Stimulated activated CD4-positive, alpha-beta T cell treated with anti-CD3 and anti-CD28 coated beads, Interleukin-4, amount 100 ng/mL, for 24 hours (primary cell): Measurements from ENCODE around the gene TNFRSF8.

Experiments used
- DNase-seq: peaks from one replicate; pipeline ENCODE4 v3.0.0-alpha.2; 2020

TNFRSF8 gene

GRCh38 chr1:12177156-12177998 is 114.3 kb downstream of the TNFRSF8 start:
- DNase-seq, result no peak

GRCh38 chr1:12177999-12178441 is 114.9 kb downstream of the TNFRSF8 start:
- peak; percentile 97 for DNase-seq

GRCh38 chr1:12178511-12178910 is 115.4 kb downstream of the TNFRSF8 start:
- no peak for DNase-seq

GRCh38 chr1:12179111-12179519 is 116.0 kb downstream of the TNFRSF8 start:
- peak; percentile 86 for DNase-seq

GRCh38 chr1:12179676-12180075 is 116.6 kb downstream of the TNFRSF8 start:
- no peak for DNase-seq

GRCh38 chr1:12180315-12180714 is 117.2 kb downstream of the TNFRSF8 start:
- no peak for DNase-seq

GRCh38 chr1:12180903-12181302 is 117.8 kb downstream of the TNFRSF8 start:
- no peak for DNase-seq

GRCh38 chr1:12181568-12181967 is 118.5 kb downstream of the TNFRSF8 start:
- DNase-seq, result no peak

- DNase-seq, result no peak
Measured at GRCh38 chr1:12182410-12182984, 119.4 kb downstream of the TNFRSF8 start.

GRCh38 chr1:12183095-12183794 is 120.1 kb downstream of the TNFRSF8 start:
- no peak for DNase-seq

- DNase-seq, result no peak
Measured at GRCh38 chr1:12184008-12184681, 121.0 kb downstream of the TNFRSF8 start.

- DNase-seq, result no peak
Measured at GRCh38 chr1:12185036-12185917, 122.2 kb downstream of the TNFRSF8 start.

GRCh38 chr1:12185918-12186678 is 123.0 kb downstream of the TNFRSF8 start:
- no peak for DNase-seq

GRCh38 chr1:12186679-12186985 is 123.5 kb downstream of the TNFRSF8 start:
- DNase-seq, result no peak

- DNase-seq, result no peak
Measured at GRCh38 chr1:12188115-12188514, 125.0 kb downstream of the TNFRSF8 start.

GRCh38 chr1:12188657-12189327 is 125.7 kb downstream of the TNFRSF8 start:
- DNase-seq, result no peak

GRCh38 chr1:12189328-12189682 is 126.2 kb downstream of the TNFRSF8 start:
- no peak for DNase-seq

GRCh38 chr1:12191242-12192032 is 128.3 kb downstream of the TNFRSF8 start:
- no peak for DNase-seq
